ENCODE measurements around the gene MAGEF1. TPM values are rescaled to one million over a fixed set of nuclear protein-coding genes. Genes with fewer than 3 reads are reported as not detected.

MAGEF1 gene
- total RNA-seq, 1 donor from 2014 or later, result 47.5 TPM

DNA sequence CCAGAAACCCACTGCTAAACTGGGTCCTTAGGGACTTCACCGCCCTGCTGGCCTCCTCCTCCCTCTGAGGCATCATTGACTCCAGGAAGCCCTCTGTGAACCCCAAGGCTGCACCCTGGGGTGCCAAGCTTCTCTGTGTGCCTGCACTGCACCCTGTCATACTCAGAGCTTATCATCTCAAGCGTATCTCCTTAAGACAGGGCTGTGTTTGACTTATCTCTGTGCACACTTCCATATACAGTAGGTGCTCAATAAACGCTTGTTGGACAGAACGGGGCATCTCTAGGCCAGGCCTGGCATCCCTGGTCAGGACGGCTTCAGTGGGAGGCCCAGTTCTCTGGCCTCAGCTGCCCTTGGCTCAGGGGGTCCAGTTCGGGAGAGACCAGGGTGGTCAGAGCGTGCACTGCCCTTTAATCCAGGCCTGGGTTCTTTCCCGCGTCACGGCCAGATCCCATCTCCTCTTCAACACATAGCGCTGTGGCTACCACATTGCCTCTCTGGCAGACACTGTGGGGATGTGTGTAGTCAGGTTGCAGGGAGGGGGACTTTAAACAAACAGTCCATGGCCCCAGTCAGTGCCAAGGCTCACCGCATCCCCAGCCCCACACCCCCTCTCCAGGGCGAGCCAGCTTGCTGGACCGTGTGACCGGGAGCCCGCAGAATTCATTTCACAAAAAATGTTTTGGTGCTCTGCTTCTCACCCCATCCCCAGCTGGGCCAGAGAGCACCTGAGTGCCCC, 33.4 kb downstream of the MAGEF1 start:
- no peaks in the 10 kb centered on the region for H3K36me3 Mint-ChIP-seq (ENCODE audit: unreplicated experiment)
- peaks cover 25% of the 10 kb centered on the region for H3K4me1 Mint-ChIP-seq (ENCODE audit: unreplicated experiment)
- peak overlapping the region; percentile 65 for H3K27ac Mint-ChIP-seq (ENCODE audit: unreplicated experiment)
- no peaks in the 10 kb centered on the region for H3K9me3 Mint-ChIP-seq (ENCODE audit: unreplicated experiment)
- H3K27me3 Mint-ChIP-seq (ENCODE audit: unreplicated experiment), result peaks cover 12% of the 10 kb centered on the region
- no peak overlapping the region for H3K4me3 Mint-ChIP-seq (ENCODE audit: unreplicated experiment)
- TF ChIP-seq, protein P1, sequence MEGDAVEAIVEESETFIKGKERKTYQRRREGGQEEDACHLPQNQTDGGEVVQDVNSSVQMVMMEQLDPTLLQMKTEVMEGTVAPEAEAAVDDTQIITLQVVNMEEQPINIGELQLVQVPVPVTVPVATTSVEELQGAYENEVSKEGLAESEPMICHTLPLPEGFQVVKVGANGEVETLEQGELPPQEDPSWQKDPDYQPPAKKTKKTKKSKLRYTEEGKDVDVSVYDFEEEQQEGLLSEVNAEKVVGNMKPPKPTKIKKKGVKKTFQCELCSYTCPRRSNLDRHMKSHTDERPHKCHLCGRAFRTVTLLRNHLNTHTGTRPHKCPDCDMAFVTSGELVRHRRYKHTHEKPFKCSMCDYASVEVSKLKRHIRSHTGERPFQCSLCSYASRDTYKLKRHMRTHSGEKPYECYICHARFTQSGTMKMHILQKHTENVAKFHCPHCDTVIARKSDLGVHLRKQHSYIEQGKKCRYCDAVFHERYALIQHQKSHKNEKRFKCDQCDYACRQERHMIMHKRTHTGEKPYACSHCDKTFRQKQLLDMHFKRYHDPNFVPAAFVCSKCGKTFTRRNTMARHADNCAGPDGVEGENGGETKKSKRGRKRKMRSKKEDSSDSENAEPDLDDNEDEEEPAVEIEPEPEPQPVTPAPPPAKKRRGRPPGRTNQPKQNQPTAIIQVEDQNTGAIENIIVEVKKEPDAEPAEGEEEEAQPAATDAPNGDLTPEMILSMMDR (IDR thresholded peaks at IDR 0.05), result no peak
- DNase-seq (ENCODE audit: extremely low spot score, unreplicated experiment), result no peak

DNA sequence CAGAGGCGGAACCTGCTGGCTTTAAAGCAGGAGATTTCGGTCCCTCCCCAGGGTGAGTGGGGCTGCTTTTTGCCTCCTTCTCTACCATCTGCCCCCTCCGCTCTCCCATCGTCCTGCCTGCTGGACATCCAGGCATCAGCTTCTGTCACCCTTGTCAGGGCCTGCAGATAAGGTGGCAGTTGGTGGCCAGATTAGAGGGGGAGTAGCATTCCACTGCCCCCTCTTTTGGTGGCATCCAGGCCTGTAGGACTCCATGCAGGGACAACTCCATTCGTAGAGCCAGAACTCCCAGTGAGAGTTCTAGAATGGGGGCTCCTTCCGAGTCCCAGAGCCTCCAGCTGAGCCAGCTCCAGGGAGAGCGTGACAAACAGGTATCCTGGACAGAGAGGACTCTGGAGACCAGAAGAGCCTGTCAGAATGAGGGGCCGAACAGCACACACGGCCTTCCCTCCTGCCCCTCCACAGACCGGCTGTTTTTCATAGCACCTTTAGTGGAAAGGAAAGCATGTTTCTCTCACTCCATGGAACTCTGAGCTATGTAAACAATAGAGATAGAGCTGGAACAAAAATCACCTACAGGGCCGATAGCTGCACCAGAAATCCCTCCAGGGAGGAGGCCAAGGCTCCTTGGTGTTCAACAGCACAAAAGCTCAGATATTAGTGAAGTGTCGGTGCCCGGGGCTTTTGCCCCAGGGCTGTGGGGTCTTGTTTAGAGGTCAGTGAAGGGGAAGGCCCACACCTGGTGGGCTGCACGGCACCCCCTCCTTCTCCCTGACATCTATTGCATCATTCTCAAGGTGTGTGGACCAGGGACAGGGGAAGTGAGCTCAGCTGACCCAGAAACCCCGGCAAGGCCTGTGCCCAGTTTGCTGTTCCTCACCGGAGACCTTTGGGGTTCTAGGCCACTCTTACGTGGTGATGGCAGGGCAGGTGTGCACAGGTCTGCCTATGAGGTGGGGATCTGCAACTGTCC, 34.2 kb downstream of the MAGEF1 start:
- no peak for DNase-seq (ENCODE audit: extremely low spot score, unreplicated experiment)
- TF ChIP-seq, protein P1 (IDR thresholded peaks at IDR 0.05), result no peak
- Mint-ChIP-seq H3K4me3 (ENCODE audit: unreplicated experiment) (no peak overlapping the region), H3K36me3 (ENCODE audit: unreplicated experiment) (no peaks in the 10 kb centered on the region), H3K27me3 (ENCODE audit: unreplicated experiment) (peaks cover 12% of the 10 kb centered on the region), H3K4me1 (ENCODE audit: unreplicated experiment) (peaks cover 28% of the 10 kb centered on the region), H3K9me3 (ENCODE audit: unreplicated experiment) (no peaks in the 10 kb centered on the region), H3K27ac (ENCODE audit: unreplicated experiment) (no peak overlapping the region)

DNA sequence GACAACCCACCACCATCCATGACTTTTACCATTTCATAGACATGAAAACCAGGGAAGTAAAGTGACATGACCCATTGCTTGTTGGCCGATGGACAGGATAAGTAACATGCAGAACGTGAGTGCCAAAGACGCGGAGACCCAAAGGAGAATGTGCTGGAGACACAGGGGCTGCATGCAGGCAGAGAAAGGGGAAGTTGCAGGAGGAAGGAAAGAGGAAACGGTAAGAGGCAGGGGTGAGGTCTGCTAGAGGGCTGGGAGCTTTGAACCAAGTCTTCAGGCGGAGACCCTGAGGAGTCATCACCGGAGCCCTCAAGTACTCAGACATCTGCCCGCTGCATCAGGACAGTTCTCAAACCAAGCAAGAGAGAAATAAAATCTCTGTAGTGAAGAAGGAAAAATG, 34.9 kb downstream of the MAGEF1 start:
- DNase-seq (ENCODE audit: extremely low spot score, unreplicated experiment), result no peak
- Mint-ChIP-seq H3K4me1 (ENCODE audit: unreplicated experiment) (peaks cover 28% of the 10 kb centered on the region), H3K9me3 (ENCODE audit: unreplicated experiment) (no peaks in the 10 kb centered on the region), H3K27me3 (ENCODE audit: unreplicated experiment) (peaks cover 12% of the 10 kb centered on the region), H3K36me3 (ENCODE audit: unreplicated experiment) (no peaks in the 10 kb centered on the region), H3K27ac (ENCODE audit: unreplicated experiment) (no peak overlapping the region), H3K4me3 (ENCODE audit: unreplicated experiment) (no peak overlapping the region)
- TF ChIP-seq, protein P1 (IDR thresholded peaks at IDR 0.05), result no peak

DNA sequence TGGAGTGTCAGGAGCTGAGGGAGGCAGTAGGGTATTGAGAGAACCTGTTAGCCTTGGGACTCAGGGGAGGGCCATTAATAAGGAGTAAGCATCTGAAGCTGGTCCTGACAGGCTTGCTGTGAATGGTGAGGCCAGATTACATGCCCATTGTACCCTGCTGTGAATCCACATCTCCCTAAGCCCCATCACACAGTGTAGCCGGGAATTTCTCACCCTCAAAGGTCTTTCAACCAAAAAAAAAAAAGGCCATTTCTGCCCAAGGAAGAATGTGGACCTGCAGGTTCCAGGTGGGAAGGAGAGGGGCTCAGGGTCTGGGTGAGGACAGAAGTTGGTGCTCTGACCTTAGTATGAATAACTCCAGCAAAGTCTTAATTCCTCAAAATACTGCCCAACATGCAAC, 37.2 kb downstream of the MAGEF1 start:
- no peak for DNase-seq (ENCODE audit: extremely low spot score, unreplicated experiment)
- Mint-ChIP-seq H3K4me3 (ENCODE audit: unreplicated experiment) (no peak overlapping the region), H3K9me3 (ENCODE audit: unreplicated experiment) (no peaks in the 10 kb centered on the region), H3K4me1 (ENCODE audit: unreplicated experiment) (peaks cover 25% of the 10 kb centered on the region), H3K27me3 (ENCODE audit: unreplicated experiment) (peaks cover 16% of the 10 kb centered on the region), H3K36me3 (ENCODE audit: unreplicated experiment) (no peaks in the 10 kb centered on the region), H3K27ac (ENCODE audit: unreplicated experiment) (no peak overlapping the region)
- TF ChIP-seq, protein P1 (IDR thresholded peaks at IDR 0.05), result no peak

Data from osteocyte (in vitro differentiated cells).